ENCODE data around the gene PAGE3.

PAGE3 gene, protein sequence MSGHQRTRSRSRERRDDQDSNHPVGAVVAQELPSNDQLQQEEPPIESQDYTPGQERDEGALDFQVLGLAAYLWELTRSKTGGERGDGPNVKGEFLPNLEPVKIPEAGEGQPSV

DNA sequence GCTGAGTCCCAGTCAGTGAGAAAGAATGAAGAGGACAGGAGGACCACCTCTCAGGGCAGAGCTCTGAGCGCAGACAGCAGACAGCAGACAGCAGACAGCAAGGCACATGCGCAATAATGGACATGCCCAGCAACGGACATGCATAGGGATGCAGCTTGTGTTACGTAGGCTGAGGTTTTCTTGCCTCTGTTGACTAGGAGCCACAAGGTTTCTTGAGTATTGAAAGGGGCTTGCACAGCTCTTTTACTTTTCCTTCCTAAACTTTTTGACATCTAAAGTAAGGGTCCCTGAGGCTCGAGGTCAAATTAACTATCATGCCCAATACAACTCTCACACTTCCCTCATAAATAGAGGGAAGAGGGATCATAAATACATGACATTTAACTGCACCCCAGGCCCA is at the start of gene PAGE3:
PAGE3 (minus strand) TSS at position 101 of the 400 bp plus-strand sequence. CDS start 1,013 bp downstream, outside the sequence.
- no peak for DNase-seq

DNA sequence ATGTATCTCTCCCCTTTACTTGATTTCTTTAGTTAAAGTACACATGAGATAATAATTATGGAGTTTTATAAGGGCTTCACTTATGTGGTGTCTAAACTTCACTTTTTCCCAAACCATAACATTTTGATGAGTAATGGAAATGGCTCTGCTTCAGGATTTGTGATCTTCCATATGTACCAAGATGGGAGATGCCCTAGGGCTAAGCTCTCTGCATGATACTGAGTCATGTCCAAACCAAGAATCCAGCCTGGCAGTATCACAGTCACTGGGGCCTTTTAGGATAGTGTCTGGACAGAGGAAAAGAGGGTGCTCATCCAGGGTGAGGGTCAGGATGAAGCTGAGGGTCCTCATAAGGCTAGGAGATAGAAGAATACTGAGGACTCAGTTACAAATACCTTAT is 47.9 kb upstream of the PAGE3 start:
- DNase-seq = no peak

DNA sequence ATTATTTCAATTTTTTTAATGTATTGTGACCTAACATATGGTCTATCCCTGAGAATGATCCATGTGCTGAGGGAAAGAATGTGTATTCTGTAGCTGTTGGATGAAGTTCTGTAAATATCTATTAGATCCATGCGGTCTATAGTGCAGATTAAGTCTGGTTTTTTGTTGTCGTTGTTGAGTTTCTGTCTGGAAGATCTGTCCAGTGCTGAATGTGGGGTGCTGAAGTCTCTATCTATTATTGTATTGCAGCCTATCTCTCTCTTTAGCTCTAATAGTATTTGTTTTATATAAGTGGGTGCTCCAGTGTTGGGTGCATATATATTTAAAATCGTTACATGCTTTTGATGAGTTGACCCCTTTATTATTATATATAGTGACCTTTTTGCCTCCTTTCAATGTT is 26.2 kb upstream of the PAGE3 start:
- DNase-seq = no peak

DNA sequence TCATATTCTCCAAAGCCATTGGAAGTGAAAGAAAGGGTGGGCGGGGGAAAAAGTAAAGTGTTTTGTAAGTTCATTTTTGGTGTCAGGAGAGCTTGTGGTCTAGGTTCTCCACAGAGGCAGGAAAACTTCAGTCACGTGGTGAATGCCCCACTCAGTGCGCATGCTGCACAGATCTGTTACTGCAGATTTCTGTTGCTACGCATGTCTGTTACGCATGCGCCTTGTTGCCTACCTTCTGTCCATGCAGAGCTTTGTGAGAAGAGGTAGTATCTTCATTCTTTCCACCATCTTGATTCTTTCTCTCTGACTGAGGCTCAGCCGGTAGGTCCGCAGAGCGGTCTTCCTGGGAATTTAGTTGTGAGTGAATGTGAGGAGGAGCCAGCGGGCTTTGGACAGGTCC is 15.1 kb upstream of the PAGE3 start:
- DNase-seq = no peak

DNA sequence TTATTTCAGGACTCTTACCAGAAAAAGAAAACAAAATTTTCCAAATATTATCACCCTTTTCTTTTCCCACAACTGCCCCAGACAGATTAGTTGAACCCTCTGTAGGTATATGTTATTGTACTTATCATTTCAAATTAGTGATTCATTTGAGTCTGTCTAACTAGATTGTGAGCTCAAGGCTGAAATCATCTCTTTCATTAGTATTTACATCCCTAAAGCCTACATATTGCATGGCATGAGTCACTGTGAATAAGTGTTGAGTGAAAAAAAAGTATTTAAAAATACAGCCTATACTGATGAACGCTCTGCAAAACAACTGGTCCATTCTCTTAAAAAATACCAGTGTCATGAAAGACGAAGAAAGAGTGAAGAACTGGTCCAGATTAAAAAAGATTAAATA is 3.9 kb downstream of the PAGE3 start:
- no peak for DNase-seq

DNA sequence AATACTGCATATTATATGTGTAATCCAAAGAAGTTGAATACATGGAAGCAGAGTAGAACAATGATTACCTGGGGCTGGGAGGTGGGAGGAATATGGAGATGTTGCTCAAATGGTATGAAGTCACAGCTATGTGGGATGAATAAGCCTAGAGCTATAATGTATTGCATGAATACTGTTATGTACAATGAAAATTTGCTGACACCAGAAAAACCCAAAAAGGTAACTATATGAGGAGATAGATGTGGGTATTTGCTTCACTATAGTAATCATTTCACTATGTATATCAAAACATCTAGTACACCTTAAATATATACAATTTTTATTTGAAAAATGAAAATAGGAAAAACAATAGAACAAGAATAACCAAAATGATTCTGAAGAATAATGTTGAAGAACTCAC is 11.2 kb downstream of the PAGE3 start:
- no peak for DNase-seq

DNA sequence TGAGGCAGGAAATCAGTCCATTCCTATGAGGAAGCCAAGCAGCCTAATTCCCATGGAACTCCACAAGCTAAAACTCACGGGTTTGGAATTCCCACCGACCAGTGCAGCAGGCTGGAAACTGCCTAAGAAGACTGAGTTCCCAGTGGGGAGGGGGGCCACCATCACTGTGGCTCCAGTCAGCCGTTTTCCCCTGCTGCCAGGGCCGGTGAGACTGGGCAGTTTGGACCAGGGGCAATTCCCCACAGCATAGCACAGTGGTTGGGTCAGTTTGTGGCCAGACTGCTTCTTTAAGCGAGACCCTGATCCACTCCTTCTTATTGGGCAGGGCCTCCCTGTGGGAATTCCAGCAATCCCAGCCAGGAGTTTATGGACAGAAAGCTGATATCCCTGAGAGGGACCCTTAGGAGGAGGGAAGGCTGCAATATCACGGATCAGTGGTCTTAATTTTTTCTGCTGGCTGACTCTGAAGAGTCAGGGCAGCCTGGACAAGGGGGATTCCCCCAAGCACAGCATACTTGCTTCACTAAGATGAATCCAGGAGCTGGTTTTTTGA is 23.9 kb downstream of the PAGE3 start:
- DNase-seq = no peak

DNA sequence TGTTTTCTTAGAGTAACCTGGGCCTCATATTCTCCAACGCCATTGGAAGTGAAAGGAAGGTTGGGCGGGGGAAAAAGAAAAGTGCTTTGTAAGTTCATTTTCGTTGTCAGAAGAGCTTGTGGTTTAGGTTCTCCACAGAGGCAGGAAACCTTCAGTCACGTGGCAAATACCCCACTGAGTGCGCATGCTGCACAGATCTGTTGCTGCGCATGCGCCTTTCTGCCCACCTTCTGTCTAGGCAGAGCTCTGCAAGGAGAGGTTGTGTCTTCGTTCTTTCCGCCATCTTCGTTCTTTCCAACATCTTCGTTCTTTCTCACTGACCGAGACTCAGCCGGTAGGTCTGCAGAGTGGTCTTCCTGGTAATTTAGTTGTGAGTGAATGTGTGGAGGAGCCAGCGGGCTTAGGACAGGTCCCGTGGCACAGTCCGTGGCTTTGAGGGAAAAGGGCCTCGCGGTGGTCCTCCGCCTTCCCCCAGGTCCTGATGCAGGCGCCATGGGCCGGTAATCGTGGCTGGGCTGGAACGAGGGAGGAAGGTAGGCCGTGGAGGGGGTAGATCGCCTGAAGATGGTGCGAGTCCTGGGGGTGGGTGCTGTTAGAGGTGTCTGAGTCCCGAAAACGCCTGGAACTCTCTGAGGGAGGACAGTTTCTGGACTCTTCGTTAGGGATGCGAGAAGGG is 44.5 kb downstream of the PAGE3 start, which contains the start of gene PAGE5:
PAGE5 (plus strand) TSS at position 228 of the 676 bp plus-strand sequence. CDS start 1,037 bp downstream, outside the sequence.
- DNase-seq = no peak

DNA sequence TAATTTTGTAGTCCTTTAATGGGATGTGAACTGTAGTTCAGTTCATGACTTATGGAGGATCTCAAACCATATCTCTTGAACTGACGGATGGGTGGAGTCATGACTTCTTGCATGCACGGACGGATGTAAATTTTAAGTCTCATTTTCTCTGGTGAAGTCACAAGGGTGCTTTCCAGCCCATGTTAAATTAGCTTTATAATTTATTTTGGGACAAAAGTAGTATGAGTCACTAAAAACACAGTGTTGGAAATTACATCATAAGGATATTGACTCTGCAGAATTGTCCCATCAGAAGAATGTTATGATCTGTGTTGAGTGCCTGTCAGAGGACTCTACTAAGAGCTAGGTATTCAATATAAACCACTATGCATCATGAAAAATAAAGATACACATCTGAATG is 51.3 kb downstream of the PAGE3 start:
- DNase-seq = no peak

DNA sequence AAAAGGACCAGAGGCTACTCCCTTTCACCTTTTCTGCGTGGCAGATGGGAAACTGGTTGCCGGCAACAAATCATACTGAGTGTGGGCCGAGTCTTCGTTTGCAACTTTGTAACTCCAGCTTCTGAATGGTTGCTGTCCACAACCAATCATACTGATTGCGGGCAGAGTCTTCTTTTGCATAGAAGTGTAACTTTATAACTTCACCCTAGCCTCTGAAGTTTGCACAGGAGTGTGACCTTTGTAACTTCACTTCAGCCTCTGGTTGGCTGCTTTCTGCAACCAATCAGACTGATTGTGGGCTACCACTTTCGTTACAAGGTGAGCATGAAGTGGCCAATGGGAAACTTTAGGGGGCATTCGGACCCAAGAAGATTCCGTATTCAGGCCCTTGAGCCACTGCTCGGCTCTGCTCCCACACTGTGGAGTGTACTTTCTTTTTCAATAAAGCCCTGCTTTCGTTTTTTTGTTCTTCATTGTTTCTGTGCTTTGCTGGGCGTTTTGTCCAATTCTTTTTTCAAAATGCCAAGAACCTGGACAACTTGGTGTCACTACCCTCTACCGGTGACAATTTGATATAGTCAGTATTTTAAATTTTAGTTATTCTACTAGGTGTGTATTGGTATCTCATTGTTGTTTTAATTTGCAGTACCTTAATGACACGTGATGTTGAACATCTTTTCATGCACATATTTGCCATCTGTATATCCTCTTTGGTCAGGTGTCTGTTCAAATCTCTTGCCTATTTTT is 53.6 kb downstream of the PAGE3 start:
- no peak for DNase-seq
